RWPE2 (cell line): ENCODE data around the gene ELFN1.

Source experiments
- ATAC-seq: fragments of 200-7000 bp; cut with Tn5 transposase; 3 replicates; pipeline ENCODE4 v1.9.1; 2021; ENCODE audit warnings: low read depth
- DNase-seq: peaks from one replicate; pipeline ENCODE4 v3.0.0-alpha.2; 2020; ENCODE audit warnings: low spot score
- H3K27ac ChIP-seq: fragments of 450-650 bp; 2 replicates; pipeline ENCODE4 v1.5.1; 2017; ENCODE audit warnings: mild to moderate bottlenecking; ENCODE audit not compliant: poor library complexity, severe bottlenecking
- H3K27me3 ChIP-seq: fragments of 250-450 bp; sonication (Bioruptor Pico); 2 replicates; pipeline ENCODE4 v1.5.1; 2021; ENCODE audit warnings: mild to moderate bottlenecking, moderate library complexity; ENCODE audit not compliant: insufficient read depth, poor library complexity, severe bottlenecking
- H3K36me3 ChIP-seq: fragments of 250-450 bp; sonication (Bioruptor Pico); 2 replicates; pipeline ENCODE4 v1.5.1; 2020; ENCODE audit warnings: low read depth, mild to moderate bottlenecking, moderate library complexity
- H3K4me1 ChIP-seq: fragments of 250-450 bp; sonication (Bioruptor Pico); 2 replicates; pipeline ENCODE4 v1.5.1; 2021; ENCODE audit warnings: mild to moderate bottlenecking, moderate library complexity; ENCODE audit not compliant: insufficient read depth, poor library complexity, severe bottlenecking
- H3K4me3 ChIP-seq: fragments of 250-450 bp; sonication (Bioruptor Pico); 2 replicates; pipeline ENCODE4 v1.5.1; 2021; ENCODE audit warnings: mild to moderate bottlenecking, moderate library complexity; ENCODE audit not compliant: severe bottlenecking
- H3K9me3 ChIP-seq: fragments of 250-450 bp; sonication (Bioruptor Pico); 2 replicates; pipeline ENCODE4 v1.5.1; 2021; ENCODE audit warnings: mild to moderate bottlenecking, moderate library complexity; ENCODE audit not compliant: severe bottlenecking
- CTCF ChIP-seq: fragments of 450-650 bp; IDR thresholded peaks from one replicate; pipeline ENCODE4 v1.5.1; 2017; ENCODE audit warnings: mild to moderate bottlenecking, moderate library complexity; ENCODE audit not compliant: poor library complexity, severe bottlenecking

ELFN1 gene

GRCh38 chr7:1668396-1669063 is 1.5 kb upstream of the ELFN1 start:
- no peak overlapping the region for H3K27ac ChIP-seq
- H3K36me3 ChIP-seq, result no peaks in the 10 kb centered on the region
- no peak overlapping the region for H3K4me3 ChIP-seq
- ATAC-seq, result peak; percentile 47
- peaks cover 79% of the 10 kb centered on the region for H3K27me3 ChIP-seq
- TF ChIP-seq CTCF, result no peak
- no peaks in the 10 kb centered on the region for H3K4me1 ChIP-seq
- no peaks in the 10 kb centered on the region for H3K9me3 ChIP-seq
- peak; percentile 56 for DNase-seq

GRCh38 chr7:1669064-1669951 is 769 bp upstream of the ELFN1 start:
- no peaks in the 10 kb centered on the region for H3K4me1 ChIP-seq
- H3K9me3 ChIP-seq, result no peaks in the 10 kb centered on the region
- no peak overlapping the region for H3K4me3 ChIP-seq
- 0 out of 3 replicates have a peak, but pooled peaks have one; percentile 18 for ATAC-seq
- no peak for TF ChIP-seq CTCF
- H3K27me3 ChIP-seq, result peaks cover 71% of the 10 kb centered on the region
- no peak overlapping the region for H3K27ac ChIP-seq
- H3K36me3 ChIP-seq, result no peaks in the 10 kb centered on the region
- DNase-seq, result peak; percentile 38

- Histone ChIP-seq H3K36me3 (no peaks in the 10 kb centered on the region), H3K4me3 (no peak overlapping the region), H3K9me3 (no peaks in the 10 kb centered on the region), H3K27ac (no peak overlapping the region), H3K4me1 (no peaks in the 10 kb centered on the region), H3K27me3 (peaks cover 58% of the 10 kb centered on the region)
- no peak for TF ChIP-seq CTCF
- peak; percentile 49 for DNase-seq
- no peak for ATAC-seq
Measured at GRCh38 chr7:1670894-1671593, 967 bp downstream of the ELFN1 start.

GRCh38 chr7:1671594-1672451 is 1.7 kb downstream of the ELFN1 start:
- ATAC-seq (no peak), DNase-seq (peak; percentile 45)
- Histone ChIP-seq H3K36me3 (no peaks in the 10 kb centered on the region), H3K4me3 (no peak overlapping the region), H3K9me3 (no peaks in the 10 kb centered on the region), H3K27ac (no peak overlapping the region), H3K4me1 (no peaks in the 10 kb centered on the region), H3K27me3 (peaks cover 51% of the 10 kb centered on the region)
- no peak for TF ChIP-seq CTCF
